ENCODE data around the gene SH3BGR.

SH3BGR gene

DNA sequence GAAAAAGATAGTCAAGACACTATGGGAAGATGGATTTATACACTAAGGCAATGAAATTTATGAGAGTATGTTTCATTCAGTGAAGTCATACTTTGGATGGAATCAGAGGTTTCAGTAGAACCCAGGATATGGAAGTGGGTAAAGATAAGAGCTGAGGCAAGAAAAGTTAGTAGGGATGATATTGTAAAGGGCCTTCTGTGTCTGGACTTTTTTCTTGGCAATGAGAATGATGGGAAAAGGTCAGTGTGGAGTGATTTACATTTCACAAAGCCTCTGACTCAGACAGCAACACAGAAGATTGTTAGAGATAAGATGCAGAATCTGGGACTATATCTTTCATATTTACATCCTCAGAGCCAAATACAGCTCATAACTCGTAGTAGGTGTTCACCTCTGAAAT is 32.1 kb downstream of the SH3BGR start:
- Histone ChIP-seq H3K4me3 (ENCODE audit: low read length) (no peak overlapping the region), H3K4me2 (ENCODE audit: low read length) (no peak overlapping the region), H3K9me3 (ENCODE audit: control insufficient read depth, insufficient read depth, low read length) (no peaks in the 10 kb centered on the region), H3K36me3 (ENCODE audit: control insufficient read depth, low read length) (no peaks in the 10 kb centered on the region), H3K9me2 (replicated peaks; ENCODE audit: control insufficient read depth, low read length) (no peaks in the 10 kb centered on the region), H3K27me3 (ENCODE audit: control insufficient read depth, low read length) (peaks cover 2% of the 10 kb centered on the region; the same call in 1 of the 2 replicates), H3K79me2 (ENCODE audit: control insufficient read depth, low read length) (no peaks in the 10 kb centered on the region), H3F3A (ENCODE audit: control insufficient read depth, insufficient read depth) (no peaks in the 10 kb centered on the region), H4K20me1 (ENCODE audit: control insufficient read depth, insufficient read depth, low read depth, low read length) (no peaks in the 10 kb centered on the region), H3K27ac (ENCODE audit: low read depth, low read length) (no peak overlapping the region), H3K4me1 (ENCODE audit: control insufficient read depth, low read length) (no peaks in the 10 kb centered on the region; the same call in 1 of the 2 replicates)
- no peak for TF ChIP-seq EZH2phosphoT487 (IDR thresholded peaks at IDR 0.05; ENCODE audit: borderline replicate concordance, low read length)
- TF ChIP-seq, protein P1, sequence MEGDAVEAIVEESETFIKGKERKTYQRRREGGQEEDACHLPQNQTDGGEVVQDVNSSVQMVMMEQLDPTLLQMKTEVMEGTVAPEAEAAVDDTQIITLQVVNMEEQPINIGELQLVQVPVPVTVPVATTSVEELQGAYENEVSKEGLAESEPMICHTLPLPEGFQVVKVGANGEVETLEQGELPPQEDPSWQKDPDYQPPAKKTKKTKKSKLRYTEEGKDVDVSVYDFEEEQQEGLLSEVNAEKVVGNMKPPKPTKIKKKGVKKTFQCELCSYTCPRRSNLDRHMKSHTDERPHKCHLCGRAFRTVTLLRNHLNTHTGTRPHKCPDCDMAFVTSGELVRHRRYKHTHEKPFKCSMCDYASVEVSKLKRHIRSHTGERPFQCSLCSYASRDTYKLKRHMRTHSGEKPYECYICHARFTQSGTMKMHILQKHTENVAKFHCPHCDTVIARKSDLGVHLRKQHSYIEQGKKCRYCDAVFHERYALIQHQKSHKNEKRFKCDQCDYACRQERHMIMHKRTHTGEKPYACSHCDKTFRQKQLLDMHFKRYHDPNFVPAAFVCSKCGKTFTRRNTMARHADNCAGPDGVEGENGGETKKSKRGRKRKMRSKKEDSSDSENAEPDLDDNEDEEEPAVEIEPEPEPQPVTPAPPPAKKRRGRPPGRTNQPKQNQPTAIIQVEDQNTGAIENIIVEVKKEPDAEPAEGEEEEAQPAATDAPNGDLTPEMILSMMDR (IDR thresholded peaks at IDR 0.05; ENCODE audit: low read depth, low read length, poor library complexity, severe bottlenecking) = no peak

DNA sequence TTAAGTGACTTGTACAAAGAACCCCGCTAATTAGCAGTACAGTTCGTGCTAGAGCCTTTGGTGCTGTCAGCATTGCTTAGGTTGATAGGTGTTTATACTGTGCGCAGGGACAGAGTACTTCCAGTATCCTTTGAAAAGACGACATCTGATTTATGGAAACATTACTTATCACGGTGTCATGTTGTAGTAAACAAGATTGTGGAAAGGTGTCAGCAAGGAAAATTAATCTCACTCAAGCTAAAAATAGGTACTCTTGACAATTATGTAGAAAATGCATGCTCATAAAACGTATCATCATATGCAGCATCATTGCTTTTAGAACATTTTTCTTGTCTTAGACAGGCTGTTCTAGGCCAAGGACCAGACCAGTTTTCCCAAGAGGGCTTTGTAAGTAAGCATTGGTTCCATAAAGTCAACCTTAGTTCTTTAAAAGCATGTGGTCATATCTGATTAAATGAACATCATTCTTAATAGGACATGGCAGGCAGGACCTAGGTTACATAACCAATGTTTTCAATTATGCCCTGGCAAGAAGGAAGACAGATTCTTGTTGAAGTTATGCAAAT is 33.0 kb downstream of the SH3BGR start:
- Histone ChIP-seq H3K4me1 (ENCODE audit: control insufficient read depth, low read length) (peaks cover 8% of the 10 kb centered on the region), H3K4me2 (ENCODE audit: low read length) (no peak overlapping the region), H3K4me3 (ENCODE audit: low read length) (no peak overlapping the region), H4K20me1 (ENCODE audit: control insufficient read depth, insufficient read depth, low read depth, low read length) (no peaks in the 10 kb centered on the region), H3K27me3 (ENCODE audit: control insufficient read depth, low read length) (peaks cover 4% of the 10 kb centered on the region; the same call in 1 of the 2 replicates), H3F3A (ENCODE audit: control insufficient read depth, insufficient read depth) (no peaks in the 10 kb centered on the region), H3K27ac (ENCODE audit: low read depth, low read length) (no peak overlapping the region), H3K36me3 (ENCODE audit: control insufficient read depth, low read length) (no peaks in the 10 kb centered on the region), H3K9me3 (ENCODE audit: control insufficient read depth, insufficient read depth, low read length) (no peaks in the 10 kb centered on the region), H3K9me2 (replicated peaks; ENCODE audit: control insufficient read depth, low read length) (no peaks in the 10 kb centered on the region), H3K79me2 (ENCODE audit: control insufficient read depth, low read length) (no peaks in the 10 kb centered on the region)
- TF ChIP-seq, protein P1 (IDR thresholded peaks at IDR 0.05; ENCODE audit: low read depth, low read length, poor library complexity, severe bottlenecking) = no peak
- TF ChIP-seq EZH2phosphoT487 (IDR thresholded peaks at IDR 0.05; ENCODE audit: borderline replicate concordance, low read length) = no peak

- Histone ChIP-seq H3K9me2 (replicated peaks; ENCODE audit: control insufficient read depth, low read length) (no peaks in the 10 kb centered on the region), H3K9me3 (ENCODE audit: control insufficient read depth, insufficient read depth, low read length) (no peaks in the 10 kb centered on the region)
- TF ChIP-seq EZH2phosphoT487 (IDR thresholded peaks at IDR 0.05; ENCODE audit: borderline replicate concordance, low read length) = no peak
- TF ChIP-seq, protein P1 (IDR thresholded peaks at IDR 0.05; ENCODE audit: low read depth, low read length, poor library complexity, severe bottlenecking) = no peak
These were observed 37.7 kb downstream of the SH3BGR start for GRCh38 chr21:39489380-39489924.

More at GRCh38 chr21:39489380-39489924, 37.7 kb downstream of the SH3BGR start:
- Histone ChIP-seq H3K4me2 (ENCODE audit: low read length) (peak overlapping the region; percentile 23; the same call in 1 of the 2 replicates), H3F3A (ENCODE audit: control insufficient read depth, insufficient read depth) (no peaks in the 10 kb centered on the region), H3K79me2 (ENCODE audit: control insufficient read depth, low read length) (no peaks in the 10 kb centered on the region), H3K27ac (ENCODE audit: low read depth, low read length) (no peak overlapping the region), H3K4me1 (ENCODE audit: control insufficient read depth, low read length) (peaks cover 10% of the 10 kb centered on the region), H3K27me3 (ENCODE audit: control insufficient read depth, low read length) (0 out of 2 replicates have a peak, but pooled peaks cover 2% of the 10 kb centered on the region), H3K36me3 (ENCODE audit: control insufficient read depth, low read length) (no peaks in the 10 kb centered on the region), H3K4me3 (ENCODE audit: low read length) (no peak overlapping the region), H4K20me1 (ENCODE audit: control insufficient read depth, insufficient read depth, low read depth, low read length) (no peaks in the 10 kb centered on the region)
